HG03066 (cell line): ENCODE results near the gene KCNA5.

Experiments
- ATAC-seq: cut with Tn5 transposase; IDR thresholded peaks from one replicate; pipeline ENCODE4 v1.9.1; 2021; ENCODE audit warnings: low read depth; ENCODE audit not compliant: unreplicated experiment

Gene KCNA5

GRCh38 chr12:5043589-5044419 lies at the start of gene KCNA5:
Gene KCNA5 (plus strand): TSS chr12:5043879. CDS start chr12:5044148, 269 bp downstream.
- no peak for ATAC-seq

GRCh38 chr12:4994622-4995021 lies 49.1 kb upstream of the KCNA5 start:
- no peak for ATAC-seq

- no peak for ATAC-seq
Observed at GRCh38 chr12:4996714-4997113, 47.0 kb upstream of the KCNA5 start.

GRCh38 chr12:4997939-4998338 lies 45.7 kb upstream of the KCNA5 start:
- no peak for ATAC-seq

GRCh38 chr12:5000204-5000603 lies 43.5 kb upstream of the KCNA5 start:
- ATAC-seq, result no peak

GRCh38 chr12:5000658-5001385 lies 42.9 kb upstream of the KCNA5 start:
- ATAC-seq, result no peak

- ATAC-seq, result no peak
Observed at GRCh38 chr12:5003025-5003666, 40.5 kb upstream of the KCNA5 start.

- no peak for ATAC-seq
Observed at GRCh38 chr12:5008661-5009060, 35.0 kb upstream of the KCNA5 start.

GRCh38 chr12:5010151-5010550 lies 33.5 kb upstream of the KCNA5 start:
- no peak for ATAC-seq

- no peak for ATAC-seq
Observed at GRCh38 chr12:5012337-5012736, 31.3 kb upstream of the KCNA5 start.

- no peak for ATAC-seq
Observed at GRCh38 chr12:5013266-5013730, 30.4 kb upstream of the KCNA5 start.

- ATAC-seq, result no peak
Observed at GRCh38 chr12:5014269-5014668, 29.4 kb upstream of the KCNA5 start.

GRCh38 chr12:5015711-5016492 lies 27.8 kb upstream of the KCNA5 start:
- ATAC-seq, result no peak

- ATAC-seq, result no peak
Observed at GRCh38 chr12:5016526-5016925, 27.2 kb upstream of the KCNA5 start.

- no peak for ATAC-seq
Observed at GRCh38 chr12:5017638-5018348, 25.9 kb upstream of the KCNA5 start.

GRCh38 chr12:5018677-5019076 lies 25.0 kb upstream of the KCNA5 start:
- ATAC-seq, result no peak

GRCh38 chr12:5022025-5022424 lies 21.7 kb upstream of the KCNA5 start:
- ATAC-seq, result no peak

GRCh38 chr12:5022465-5023061 lies 21.1 kb upstream of the KCNA5 start:
- no peak for ATAC-seq

- no peak for ATAC-seq
Observed at GRCh38 chr12:5023842-5024241, 19.8 kb upstream of the KCNA5 start.
